C4-2B (cell line): ENCODE measurements around the gene JMJD8.
A peak's percentile ranks its signal among the peaks of the same experiment; 100 is the strongest.

Experiments
- H3K27ac ChIP-seq: fragments of 450-650 bp; 2 replicates; pipeline ENCODE4 v1.5.1; 2017
- ZFX ChIP-seq: fragments of 450-650 bp; IDR thresholded peaks from 2 replicates; pipeline ENCODE4 v1.6.1; 2017
- TF ChIP-seq, protein P1 (sequence below): fragments of 450-650 bp; conservative IDR thresholded peaks from 2 replicates; pipeline ENCODE4 v1.5.1; 2017; ENCODE audit warnings: mild to moderate bottlenecking

The JMJD8 gene

DNA sequence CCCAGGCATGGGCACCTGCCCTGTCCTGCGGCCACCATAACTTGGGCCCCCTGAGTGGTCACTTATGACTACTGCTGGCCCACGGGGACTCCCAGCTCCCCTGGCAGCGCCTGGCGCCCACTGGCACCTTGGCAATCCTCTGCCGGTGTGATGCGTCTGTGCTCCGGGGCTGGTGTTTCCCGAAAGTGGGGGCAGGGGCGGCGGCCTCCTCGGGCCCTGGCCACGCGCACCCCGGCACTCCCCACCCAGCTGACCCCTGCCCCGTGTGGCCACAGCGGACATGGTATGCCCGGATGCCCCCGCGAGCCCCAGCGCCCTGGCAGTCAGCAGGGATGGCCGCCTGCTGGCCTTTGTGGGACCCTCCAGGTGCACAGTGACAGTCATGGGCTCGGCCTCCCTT is 26.6 kb downstream of the JMJD8 start:
- no peak overlapping the region for H3K27ac ChIP-seq
- TF ChIP-seq, protein P1, sequence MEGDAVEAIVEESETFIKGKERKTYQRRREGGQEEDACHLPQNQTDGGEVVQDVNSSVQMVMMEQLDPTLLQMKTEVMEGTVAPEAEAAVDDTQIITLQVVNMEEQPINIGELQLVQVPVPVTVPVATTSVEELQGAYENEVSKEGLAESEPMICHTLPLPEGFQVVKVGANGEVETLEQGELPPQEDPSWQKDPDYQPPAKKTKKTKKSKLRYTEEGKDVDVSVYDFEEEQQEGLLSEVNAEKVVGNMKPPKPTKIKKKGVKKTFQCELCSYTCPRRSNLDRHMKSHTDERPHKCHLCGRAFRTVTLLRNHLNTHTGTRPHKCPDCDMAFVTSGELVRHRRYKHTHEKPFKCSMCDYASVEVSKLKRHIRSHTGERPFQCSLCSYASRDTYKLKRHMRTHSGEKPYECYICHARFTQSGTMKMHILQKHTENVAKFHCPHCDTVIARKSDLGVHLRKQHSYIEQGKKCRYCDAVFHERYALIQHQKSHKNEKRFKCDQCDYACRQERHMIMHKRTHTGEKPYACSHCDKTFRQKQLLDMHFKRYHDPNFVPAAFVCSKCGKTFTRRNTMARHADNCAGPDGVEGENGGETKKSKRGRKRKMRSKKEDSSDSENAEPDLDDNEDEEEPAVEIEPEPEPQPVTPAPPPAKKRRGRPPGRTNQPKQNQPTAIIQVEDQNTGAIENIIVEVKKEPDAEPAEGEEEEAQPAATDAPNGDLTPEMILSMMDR = no peak
- TF ChIP-seq ZFX = no peak

DNA sequence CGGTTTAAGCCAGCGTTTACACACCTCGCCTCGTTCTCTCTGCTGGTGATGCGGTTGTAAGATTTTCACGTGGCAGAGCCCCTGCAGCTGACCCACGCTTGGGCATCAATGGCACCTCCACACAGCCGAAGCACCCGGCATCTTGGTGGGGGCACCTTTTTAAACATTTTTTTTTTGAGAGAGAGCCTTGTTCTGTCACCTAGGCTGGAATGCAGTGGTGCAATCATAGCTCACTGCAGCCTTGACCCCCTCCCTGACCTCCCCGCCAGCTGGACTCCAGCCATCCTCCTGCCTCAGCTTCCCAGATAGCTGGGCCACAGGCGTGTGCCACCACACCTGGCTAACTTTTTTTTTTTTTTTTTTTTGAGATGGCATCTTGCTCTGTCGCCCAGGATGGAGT is 30.1 kb downstream of the JMJD8 start:
- no peak overlapping the region for H3K27ac ChIP-seq
- TF ChIP-seq ZFX = no peak
- TF ChIP-seq, protein P1 = no peak

DNA sequence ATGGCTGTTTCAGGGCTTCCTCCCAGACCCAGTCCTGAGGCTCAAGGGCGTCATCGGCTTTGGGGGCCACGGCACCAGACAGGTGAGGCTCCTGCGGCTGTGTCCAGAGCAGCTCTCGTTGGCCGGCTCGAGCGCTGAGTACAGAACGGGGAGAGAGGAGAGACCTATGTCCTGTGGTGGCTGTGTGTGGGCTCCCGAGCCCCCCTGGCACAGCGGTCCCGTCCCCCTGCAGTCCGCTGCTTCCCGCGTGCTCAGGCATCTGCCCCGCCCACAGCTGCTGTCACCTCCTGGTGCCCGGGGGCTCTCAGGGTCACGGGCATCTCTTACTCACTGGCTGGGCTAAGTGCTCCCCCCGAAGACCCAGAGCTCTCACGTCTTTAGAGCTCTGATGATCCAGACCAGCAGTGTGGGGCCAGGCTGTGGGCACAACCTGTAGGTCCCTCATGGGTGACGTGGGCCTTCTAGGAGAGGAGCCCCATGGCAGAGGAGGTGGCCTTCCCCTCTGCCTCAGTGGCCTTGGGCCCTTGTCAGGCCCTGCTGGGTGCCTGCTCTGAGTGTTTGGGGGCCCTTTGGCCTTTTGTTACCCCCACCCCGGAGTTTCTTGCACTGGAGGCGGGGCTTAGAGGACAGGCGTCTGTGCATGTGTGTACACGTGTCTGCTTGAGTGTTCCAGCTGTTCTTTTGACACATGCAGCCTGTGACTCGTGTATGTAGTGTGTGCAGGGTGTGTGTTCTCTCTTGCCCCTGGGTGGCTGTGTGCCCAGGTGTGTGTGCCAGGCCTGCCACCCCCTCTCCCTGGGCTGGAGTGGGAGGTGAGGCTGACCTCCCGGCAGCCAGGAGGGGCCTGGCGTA is 31.5 kb downstream of the JMJD8 start:
- H3K27ac ChIP-seq = no peak overlapping the region
- TF ChIP-seq, protein P1 = no peak
- TF ChIP-seq ZFX = no peak

DNA sequence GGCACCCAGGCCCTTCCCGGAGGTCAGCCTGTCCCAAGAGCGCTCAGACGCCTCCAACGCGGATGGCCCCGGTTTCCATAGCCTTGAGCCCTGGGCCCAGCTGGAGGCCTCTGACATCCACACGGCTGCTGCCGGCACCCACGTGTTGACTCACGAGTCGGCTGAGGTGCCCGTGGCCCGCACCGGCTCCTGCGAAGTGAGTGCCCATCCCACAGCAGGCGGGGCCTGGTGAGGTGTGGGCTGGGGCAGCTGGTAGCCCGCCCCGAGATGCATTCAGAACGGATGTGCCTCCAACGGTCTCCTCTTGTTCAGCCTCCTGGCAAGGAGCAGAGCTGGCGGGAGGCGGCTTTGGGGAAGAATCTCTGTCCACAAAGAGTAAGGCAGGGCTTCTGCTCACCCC is 32.3 kb downstream of the JMJD8 start:
- no peak for TF ChIP-seq ZFX
- TF ChIP-seq, protein P1 = no peak
- no peak overlapping the region for H3K27ac ChIP-seq

DNA sequence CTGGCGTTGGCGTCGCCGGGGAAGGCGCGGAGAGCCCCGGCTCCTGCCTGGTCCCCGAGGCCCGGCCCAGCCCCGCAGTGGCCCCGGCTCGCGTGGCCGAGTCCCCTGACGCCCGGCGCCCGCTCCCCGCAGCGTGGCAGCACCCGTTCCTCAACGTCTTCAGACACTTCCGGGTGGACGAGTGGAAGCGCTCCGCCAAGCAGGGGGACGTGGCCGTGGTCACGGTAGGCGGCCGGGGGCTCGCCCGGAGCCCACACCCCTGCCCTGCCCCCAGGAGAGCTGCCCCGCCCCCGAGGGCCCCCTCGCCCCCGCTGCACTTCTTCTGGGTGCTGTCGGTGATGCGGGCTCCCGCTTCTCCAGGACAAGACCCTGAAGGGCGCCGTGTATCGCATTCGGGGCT is 34.5 kb downstream of the JMJD8 start:
- TF ChIP-seq, protein P1 = no peak
- no peak for TF ChIP-seq ZFX
- H3K27ac ChIP-seq = peak overlapping the region; percentile 99

DNA sequence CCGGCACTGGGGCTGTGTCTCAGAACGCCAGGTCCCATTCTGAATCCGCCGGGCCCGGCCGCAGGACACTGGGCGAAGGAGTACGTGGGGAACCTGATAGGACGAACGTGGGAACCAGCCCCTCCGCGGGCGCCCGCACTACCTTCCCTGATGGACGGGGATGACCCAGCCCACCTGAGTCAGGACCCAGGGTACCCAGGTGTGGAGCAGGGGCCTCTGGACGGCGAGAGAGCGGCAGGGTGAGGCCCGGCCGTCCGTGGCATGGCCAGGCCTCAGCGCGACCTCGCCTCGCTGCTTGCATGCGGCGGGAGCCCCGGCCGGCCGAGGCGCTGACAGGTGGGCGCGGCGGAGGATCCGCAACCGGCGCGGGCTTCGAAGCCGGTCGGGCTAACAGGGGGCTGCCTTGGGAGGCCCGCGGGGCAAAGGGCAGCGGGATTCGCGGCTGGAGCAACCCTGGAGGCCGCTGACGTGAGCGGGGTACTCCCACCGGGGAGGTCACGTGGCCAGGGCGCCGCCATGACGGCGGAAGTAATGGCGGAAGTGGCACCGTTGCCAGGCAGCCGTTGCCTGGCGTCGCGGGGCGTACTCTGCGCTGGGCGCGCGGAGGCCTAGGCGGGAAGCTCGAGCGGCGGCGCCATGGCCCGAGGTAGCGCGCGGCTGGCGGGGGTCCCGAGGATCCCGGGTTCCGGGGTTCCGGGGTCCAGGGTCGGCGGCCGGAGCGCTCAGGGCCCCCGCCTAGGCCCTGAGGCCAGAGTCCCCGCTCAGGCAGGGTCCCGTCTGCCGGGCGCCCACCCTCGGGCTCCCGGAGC is 35.1 kb downstream of the JMJD8 start, which contains the start of gene WDR90:
Gene WDR90, plus strand, starts transcription at position 585 of the 809 bp plus-strand sequence. Its CDS starts 52 bp downstream, at position 637.
- peak; percentile 95 for TF ChIP-seq ZFX
- TF ChIP-seq, protein P1 = no peak
- peak within 1 kb of the TSS; percentile 99 for H3K27ac ChIP-seq
